Bone marrow (tissue), 2 donors: ENCODE results near the gene KCNB1.

Experiments
- DNase-seq, 2 donors: peaks; one replicate each; lab custom pipeline; 2025; lab: John Stamatoyannopoulos, UW

KCNB1 gene

GRCh38 chr20:49482621-49483017 is at the start of gene KCNB1:
Gene KCNB1, minus strand, starts transcription at chr20:49482668. Its CDS starts 188 bp downstream, at chr20:49482480.
- DNase-seq: no peak

- DNase-seq: no peak
Measured at GRCh38 chr20:49529470-49529869, 47.0 kb upstream of the KCNB1 start.

GRCh38 chr20:49526568-49526967 is 44.1 kb upstream of the KCNB1 start:
- no peak for DNase-seq

DNA sequence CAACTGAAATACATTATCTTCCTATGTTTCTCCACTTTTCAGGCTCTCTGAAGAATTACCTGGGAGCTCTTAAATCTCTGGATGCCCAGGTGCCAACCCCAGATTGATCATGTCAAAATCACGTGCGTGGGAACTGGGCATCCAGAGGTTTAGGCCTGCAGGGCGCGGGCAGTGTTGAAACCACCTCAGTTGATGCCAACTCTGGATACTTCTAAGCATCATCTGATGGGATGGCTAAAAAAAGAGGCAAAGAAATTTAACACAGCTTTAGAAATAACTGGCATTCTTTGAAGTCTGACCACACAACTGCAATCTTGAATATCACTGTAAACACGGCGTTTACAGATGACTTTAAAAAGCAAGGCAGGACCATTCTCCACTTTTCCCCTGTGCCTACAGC is 43.6 kb upstream of the KCNB1 start:
- DNase-seq: no peak

DNA sequence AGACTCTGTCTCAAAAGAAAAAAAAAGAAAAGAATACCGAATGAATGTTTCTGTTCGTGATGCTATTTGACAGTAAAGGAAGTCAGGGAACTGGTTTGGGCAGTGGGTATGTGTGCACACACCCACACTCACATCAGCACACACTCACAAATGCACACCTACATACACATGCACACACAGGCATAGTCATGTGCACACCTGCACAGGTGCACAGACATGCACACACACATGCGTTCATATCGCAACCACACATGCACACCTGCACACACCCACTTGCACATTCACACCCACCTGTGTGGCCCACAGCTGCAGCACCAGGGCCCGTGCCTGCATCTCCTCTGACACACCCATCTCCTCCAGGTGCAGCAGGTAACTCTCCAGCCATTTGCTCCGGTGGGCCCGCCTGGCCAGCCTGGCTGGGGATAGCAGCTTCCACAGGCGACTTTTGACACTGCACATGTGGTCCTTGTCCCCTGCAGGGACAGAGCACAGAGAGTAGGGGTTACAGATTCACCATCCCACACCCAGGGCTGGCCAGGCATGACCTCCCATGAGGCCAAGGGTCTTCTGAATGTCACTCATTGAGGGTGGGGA is 41.4 kb upstream of the KCNB1 start:
- DNase-seq: no peak

DNA sequence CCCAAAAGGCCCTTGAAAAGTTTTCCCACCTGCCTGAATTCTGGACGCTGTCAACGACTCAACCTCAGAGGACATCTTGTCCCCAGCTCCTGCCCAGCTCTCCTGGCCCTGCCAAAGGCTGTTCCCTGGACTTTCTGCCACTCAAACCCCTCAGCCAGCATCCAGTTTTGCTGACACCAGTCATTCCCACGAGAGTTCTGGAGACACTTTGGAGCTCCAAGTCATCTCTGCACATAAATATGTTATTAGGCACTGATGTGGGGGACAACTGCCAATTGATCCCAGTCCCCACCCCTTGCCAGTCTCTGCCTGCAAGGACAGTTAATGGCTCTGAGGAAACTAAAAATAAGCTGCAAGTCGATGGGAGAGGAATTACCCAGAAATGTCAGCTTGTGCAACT is 38.9 kb upstream of the KCNB1 start:
- no peak for DNase-seq

DNA sequence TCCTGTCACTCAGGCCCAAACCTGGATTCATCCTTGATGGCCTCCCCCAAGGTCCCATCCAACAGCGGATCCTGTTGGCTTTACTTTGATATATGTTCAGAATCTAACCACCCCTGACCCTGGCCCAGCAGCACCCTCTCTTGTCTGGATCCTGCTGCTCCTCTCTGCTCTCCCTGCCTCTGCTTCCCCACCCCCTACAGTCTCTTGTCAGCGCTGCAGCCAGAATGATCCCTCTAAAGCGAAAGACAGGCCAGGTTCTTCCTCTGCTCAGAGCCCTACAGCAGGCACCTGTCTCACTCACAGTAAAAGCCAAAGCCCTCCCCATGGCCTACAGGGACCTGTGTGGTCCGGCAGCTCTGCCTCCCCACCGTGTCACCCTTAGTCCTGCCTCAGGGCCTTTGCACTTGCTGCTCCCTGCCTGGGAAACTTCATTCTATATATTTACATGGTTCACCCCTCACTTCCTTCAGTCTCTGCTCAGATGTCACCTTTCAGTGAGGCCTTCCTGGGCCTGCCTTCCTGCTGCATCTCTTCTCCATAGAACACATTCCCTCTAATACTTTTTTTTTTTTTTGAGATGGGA is 37.4 kb upstream of the KCNB1 start:
- no peak for DNase-seq

- no peak for DNase-seq
Measured at GRCh38 chr20:49519212-49519712, 36.8 kb upstream of the KCNB1 start.

- DNase-seq: no peak
Measured at GRCh38 chr20:49518576-49518975, 36.1 kb upstream of the KCNB1 start.

DNA sequence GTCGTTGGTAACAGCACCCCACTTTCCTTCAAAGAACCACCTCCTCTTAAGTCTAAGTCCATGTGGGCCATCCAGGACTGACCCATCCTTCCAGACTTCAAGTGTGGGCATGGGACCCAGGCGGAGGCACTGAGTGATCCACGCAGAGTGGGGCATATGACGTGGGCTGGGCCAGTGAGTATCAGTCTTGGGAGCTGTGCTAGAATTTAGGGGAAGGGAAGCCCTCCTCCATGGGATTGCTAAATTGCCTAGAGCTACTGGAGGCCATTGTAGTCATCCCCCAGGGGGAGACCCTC is 35.3 kb upstream of the KCNB1 start:
- DNase-seq: no peak

DNA sequence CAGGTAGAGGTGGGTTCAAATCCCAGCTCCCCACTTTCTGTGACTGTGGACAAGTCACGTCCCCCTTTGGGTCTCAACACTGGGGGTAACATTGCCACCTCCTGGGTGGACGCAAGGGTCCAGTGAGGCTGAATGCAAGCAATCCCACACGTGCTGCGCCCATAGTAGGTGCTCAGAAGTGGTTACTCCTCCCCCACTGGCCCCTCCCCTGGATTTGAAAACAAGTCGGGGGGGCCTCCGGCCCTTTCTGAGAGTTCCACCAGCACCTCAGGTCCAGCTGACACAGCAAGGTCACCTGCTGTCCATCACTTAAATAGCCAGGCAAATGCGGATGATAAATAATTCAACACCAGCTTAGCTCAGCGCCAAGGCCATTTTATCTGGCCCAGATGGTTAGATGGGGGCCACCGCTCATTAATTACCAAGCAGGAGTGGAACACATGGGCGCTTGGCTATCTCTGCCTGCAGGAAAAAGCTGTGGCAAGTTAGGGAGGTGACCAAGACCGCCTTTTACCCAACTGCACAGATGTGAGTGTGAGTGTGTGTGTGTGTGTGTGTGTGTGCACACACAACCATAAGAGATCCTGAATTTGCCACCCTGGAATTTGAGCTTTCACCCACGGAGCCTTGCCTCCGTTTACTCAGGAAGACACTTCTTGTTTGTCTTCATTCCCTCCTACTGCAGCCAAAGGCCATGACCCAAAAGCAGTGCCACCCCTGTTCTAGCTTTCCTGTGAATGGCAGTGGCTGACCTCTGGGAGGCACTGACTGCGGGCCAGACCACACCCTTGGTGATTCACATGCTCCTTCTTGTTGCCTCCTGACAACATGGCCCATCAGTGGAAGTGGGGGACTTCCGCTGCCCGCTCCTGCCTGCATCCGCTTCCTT is 34.7 kb upstream of the KCNB1 start:
- DNase-seq: no peak

GRCh38 chr20:49515586-49515985 is 33.1 kb upstream of the KCNB1 start:
- DNase-seq: no peak

DNA sequence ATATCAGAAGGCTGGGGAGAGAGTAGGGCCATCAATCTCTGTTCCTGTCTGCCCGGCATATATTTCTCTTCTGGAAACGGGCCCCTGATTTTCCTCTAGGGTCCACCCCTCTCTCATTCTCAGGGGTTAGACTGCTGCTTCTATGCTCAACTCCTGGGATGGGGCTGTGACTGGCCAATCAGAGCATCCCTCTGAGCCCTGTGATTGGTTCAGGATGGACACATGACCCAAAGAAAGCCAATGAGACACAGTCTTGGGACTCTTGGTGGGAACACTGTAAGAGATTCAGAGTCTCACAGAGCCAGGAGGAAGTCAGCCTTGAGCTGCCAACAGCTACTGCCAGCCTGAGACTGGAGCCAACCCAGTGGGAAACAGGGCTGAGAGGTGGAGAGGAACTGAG is 31.0 kb upstream of the KCNB1 start:
- DNase-seq: no peak

DNA sequence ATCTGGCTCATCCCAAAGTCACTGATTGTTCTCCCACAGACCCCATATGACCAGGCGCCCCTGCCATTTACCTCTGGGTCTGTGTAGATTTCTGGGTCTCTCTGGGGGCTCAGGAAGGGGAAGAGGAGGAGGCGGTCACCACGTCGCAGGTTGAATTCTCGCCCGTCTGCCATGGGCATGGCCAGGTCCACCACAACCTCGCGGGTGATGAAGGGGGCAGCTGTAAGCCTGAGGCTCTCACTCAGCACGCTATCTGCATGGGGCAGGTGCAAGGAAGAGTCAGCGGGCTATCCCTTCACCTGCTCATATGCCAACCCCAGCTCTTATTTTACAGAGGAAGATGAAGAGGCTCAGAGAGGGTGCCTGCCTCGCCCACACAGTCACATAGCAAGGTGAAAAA is 30.5 kb upstream of the KCNB1 start:
- DNase-seq: no peak

DNA sequence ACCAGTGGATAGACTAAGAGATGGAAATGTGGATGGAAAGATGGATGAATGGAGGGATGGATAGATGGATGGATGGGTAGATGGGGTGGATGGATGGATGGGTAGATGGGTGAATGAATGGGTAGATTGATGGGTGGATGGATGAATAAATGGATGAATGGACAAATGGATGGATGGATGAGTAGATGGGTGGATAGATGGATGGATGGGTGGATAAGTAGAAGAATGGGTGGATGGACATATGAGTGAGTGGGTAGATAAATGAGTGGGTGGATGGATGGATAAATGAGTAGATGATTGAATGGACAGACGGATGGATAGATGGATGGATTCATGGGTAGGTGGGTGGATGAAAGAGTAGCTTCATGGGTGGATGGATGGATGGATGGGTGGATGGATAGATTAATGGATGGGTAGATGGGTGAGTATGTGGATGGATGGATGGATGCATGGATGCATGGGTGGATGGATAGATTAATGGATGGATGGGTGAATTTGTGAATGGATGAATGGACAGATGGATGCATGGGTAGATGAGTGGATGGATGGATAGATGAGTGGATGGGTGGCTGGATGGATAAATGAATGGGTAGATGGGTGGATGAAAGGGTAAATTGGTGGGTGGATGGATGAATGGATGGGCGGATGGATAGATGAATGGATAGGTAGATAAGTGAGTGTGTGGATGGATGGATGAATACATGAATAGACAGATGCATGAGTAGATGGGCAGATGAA is 29.5 kb upstream of the KCNB1 start:
- no peak for DNase-seq

GRCh38 chr20:49510562-49511122 is 28.2 kb upstream of the KCNB1 start:
- no peak for DNase-seq

DNA sequence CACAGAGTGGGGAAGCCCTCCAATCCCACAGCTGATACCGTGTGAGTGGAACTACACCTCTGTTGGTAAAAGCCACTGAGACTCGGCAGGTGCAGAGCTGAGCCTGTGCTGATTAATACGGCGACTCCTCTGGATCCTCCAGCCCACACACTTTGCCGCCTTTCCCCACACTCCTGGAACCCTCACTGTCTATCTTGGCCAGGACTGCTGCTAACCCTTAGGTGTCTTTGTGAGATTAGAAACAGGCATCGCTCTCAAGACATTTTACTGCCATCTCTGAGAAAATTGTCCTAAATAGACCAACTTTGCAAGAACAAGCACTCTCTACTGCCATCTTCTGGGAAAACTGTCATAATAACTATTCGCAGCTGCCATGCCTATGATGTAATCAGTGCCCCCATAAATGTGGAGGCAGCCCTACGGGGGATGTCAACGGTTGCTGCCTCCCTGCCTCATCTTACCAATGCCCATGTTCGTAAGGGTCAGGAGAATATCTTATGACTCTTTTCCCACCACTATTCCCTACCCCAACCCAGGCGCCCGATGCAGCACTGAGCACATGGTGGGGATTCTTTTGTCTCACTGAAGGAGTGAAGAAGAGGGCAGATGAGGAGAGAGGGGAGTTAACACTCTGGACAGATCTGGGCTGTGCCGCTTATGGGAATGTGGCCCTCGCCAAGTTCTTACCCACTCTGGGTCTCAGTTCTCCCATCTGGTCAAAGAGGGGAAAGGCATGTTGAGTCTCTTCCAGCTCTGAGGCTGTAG is 26.1 kb upstream of the KCNB1 start:
- peak in 1 of 2 donors; percentile 42 for DNase-seq

GRCh38 chr20:49507741-49508434 is 25.4 kb upstream of the KCNB1 start:
- DNase-seq: no peak

DNA sequence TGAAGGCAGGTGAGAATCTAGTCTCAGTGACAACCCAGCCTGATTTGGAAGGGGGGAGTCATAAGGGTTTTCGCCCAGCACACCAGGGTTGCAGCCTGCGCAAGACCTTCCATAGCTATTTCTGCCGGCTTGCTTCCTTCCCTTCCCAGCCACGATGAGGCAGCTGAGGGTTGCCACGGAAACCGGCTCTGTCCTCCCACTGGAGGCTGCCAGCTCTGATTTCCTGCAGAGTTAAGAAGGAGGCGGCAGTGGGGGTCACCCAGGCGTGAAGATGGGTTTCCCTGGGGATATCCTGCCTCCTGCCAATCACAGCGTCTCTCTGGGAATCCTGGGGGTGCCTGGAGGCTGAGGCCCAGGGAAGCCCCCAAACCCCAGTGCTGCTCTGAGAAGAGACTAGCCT is 23.1 kb upstream of the KCNB1 start:
- peak in 1 of 2 donors; percentile 0 for DNase-seq

DNA sequence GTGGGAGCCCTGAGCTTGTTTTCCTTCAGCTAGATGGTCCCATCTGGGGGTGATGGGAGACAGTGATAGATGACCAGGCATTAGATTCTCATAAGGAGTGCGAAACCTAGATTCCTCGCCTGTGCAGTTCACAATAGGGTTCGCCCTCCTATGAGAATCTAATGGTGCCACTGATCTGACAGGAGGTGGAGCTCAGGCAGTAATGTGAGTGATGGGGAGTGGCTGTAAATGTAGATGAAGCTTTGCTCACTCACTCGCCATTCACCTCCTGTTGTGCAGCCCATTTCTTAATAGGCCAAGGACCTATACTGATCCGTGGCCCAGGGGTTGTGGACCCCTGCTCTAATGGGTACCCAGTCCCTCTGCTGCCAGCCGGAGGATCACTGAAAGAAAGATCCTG is 20.7 kb upstream of the KCNB1 start:
- DNase-seq: no peak

DNA sequence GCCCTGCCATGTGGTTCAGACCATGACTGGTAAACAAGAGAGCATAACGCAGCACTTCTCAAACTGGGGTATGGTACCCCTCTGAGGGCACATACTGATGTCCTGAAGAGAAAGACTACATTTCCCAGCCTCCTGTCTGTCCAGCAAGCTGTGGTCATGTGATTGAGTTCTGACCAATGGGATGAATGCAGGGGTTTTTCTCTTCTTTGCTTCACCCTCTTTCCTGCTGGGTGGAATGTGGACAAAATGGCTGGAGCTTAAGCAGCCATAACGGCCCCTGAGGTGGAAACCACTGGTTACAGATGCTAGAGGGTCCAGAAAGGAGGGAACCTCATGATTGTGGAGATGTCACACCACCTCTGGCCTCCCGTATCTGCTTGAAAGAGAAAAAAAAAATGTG is 19.4 kb upstream of the KCNB1 start:
- DNase-seq: no peak
